Left forelimb (tissue), 1 donor: ENCODE data around the gene MTOR.

Source experiments
- DNase-seq: peaks from one replicate; pipeline ENCODE4 v3.0.0-alpha.2; 2018; ENCODE audit warnings: low spot score

MTOR gene

DNA sequence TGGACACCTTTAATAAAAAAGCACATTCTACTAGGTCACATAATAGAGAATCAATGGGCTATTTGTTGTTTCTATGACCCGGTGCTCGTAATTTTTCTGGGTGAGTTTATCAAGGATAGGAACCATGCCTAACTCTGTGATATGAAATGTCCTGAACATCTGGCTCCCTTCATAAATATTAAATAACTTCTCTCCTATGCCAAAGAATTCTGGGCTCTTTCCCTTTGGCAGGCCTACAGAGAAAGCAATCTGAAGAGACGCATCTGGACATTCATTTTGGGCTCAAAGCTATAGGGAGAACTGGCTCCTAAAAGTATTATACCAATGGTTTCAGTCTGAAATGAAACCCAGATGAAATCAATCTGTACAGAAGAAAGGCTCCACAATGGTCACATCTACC lies 112.0 kb downstream of the MTOR start:
- DNase-seq: no peak

DNA sequence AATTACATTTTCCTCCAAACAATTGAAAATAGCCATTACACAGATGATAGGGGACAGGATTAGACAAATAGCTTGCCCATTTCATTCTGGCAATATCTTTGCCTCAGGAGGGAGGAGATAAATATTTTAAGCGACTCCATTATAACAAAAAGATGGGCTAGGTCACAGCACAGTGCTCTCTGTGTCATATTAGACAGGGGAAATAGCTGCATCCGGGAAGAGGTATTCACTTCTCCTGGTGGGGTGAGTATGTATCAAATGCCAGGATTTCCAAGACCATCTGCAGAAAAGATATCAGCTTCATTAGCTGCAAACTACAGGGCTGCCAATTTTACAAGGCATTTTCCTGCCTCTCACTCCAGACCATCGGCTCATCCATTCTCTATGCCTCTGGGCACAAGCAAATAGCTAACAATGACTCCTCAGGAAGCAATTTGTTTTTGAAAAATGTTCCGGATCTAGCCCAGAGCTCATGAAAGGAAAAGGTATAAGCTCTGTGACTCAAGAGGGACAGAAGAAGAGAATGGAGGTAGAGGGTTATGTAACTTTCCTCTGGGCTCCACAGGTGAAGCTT lies 115.1 kb downstream of the MTOR start:
- DNase-seq: no peak

DNA sequence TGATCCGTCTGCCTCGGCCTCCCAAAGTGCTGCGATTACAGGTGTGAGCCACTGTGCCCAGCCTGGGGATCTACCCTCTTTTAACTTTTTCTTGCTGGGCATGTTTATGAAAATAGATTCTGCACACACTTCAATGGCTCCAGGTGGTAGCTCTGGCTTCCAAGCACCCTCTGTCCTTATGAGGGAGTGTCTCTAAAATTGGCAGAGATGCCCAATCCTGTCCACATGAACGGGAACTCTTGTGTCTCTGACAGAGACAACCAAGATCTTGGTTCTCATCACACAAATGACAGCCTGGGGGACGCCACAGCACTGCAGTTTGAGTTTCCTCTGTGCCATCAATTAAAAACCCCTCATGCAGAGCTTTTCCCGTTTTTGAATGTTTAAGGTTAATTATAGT lies 116.6 kb downstream of the MTOR start:
- no peak for DNase-seq

DNA sequence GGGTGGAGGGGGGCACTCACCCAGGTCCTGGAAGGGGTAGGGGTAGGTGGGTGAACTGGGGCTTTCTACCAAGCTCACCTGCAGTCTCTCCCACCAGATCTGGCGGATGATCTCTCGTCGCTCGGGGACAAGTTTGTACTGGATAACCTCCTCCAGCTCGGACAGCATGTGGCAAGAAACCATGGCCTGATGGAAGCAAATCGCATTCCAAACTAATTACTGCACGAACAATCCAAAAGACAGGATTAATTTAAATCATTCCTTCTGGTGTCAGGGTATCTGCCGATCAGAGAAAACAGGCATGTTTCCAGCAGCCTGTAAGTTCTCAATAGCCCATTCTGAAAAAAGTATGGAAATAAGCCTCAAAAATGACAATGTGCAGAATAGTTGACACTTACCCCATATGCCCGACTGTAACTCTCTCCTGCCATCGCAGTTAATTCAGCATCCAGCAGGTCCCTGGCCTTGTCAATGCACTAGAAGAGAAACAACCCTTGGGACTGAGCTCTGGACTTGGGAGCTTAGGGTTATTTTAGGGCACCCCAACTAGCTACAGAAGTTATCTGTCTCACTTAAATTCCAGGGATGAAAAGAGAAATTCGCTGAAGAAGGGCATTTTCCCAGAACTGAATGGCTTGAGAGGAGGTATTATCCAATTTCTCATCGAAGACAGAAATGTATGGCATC lies 117.6 kb downstream of the MTOR start:
- DNase-seq: no peak

GRCh38 chr1:11143907-11144306 lies 118.4 kb downstream of the MTOR start:
- DNase-seq: no peak

DNA sequence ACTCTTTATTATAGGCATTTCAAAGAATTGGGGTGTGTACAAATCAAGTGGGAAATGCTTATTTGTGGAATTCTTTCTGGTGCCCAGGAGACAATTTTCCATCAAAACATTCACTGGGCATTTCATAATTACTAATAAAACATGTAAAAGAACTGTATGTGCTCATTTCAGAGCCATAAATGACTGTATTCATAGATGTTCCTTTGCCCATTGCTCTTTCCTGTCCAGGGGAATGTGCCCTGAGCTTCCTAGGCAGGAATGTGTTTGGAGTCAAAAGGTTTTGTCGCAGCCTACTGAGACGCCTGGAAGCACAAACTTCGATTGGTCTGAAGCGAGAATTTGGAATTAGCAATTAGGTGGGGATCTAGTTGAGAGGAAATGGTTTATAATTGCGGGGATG lies 119.0 kb downstream of the MTOR start:
- no peak for DNase-seq

DNA sequence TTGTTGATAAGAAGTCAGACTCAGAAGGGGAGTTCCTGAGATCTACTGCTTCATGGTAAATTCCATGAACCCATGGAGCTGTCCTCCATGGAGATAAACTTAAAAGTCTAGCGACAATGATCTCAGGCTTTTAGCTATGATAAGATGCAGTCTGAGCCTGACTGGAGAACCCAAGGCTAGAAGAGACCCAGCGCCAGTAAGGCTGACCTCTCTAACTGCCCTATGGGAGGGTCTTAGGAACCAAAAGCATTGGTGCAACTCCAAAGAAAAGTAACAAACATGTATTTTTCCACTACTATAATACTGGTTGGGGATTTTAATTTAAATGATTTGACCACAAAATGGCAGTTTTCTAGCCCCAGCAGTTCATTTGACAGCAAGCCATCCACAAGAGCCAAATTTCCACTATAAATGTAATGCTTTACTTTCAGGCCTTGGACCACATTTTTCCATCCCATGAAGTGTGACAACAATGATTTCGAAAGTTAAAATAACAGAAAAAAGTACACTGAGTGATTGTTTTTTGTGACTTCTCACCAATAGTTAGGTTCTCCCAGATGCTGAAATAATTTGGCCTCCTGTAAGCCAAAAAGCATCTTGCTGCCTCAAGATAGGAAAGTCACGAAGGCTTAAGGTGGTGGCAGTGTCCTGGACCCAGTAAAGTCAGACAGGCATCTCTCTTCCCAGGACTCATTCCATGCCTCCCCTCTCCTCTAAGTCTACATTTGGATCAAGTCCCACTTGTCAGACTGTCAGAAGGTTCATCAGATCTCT lies 119.5 kb downstream of the MTOR start:
- DNase-seq: no peak

DNA sequence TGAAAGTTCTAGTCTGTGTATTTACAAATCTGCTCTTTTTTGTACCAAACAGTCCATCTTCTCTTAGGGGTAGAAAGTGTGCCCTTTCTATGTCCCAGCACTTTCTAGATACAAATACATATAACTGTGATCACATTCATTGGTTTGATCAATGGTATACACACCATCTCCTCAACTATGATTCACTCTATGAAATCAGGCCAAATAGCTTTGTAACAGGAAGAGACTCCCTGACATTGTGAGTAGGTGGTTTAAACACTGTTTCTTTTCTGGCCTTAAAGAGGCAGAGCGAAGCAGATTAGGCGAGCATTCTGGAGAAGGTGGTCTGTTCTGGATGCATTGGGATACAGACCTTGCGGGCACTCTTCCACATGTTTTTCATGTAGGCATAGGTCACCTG lies 123.4 kb downstream of the MTOR start:
- no peak for DNase-seq

- no peak for DNase-seq
Measured at GRCh38 chr1:11138029-11138428, 124.3 kb downstream of the MTOR start.

DNA sequence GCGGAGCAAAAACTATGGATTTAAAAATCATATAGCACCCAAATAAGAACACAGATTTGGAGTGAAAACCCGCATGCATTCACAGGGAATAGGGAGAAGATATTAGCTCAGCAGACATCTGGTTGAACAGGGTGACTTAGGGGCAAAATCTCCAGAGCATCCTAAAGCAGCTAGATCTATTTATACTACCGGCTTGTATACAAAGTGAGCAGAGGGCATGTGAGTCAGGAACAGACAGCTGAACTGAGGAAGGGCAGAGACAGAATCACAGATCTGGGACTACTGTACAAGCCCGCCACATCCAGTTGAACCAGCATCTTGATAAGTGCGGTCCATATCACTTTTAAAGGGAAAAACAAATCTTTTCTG lies 127.5 kb downstream of the MTOR start:
- no peak for DNase-seq

DNA sequence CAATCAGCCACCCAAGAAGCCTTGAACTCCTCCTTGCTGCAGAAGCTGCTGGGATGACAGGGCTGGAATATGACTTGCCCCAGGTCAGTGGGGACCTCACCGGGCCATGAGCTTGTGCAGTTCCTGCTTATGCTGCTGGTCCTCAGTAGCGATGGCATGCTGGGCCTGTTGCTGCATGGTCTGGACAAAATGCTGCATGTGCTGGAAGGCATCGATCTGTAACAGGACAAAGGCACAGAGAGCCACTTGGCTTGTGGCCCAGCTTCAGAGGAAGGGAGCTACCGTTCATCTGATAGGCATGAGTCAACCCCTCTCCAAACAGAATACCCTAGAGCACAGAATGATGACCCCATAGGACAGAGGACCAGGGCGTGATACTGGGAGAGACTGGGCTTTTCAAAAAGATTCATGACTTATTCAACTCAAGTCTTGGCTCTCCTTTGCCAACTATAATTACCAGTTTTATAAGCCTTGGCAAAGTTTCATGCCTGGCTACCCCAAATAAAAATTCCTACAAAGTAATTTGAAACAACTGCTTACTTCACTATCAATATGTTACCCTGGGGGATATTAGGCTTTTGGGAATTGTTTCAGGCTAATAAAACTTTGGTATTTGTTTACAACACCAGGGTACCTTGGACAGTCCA lies 128.0 kb downstream of the MTOR start:
- no peak for DNase-seq

GRCh38 chr1:11132563-11133293 lies 129.6 kb downstream of the MTOR start:
- no peak for DNase-seq

DNA sequence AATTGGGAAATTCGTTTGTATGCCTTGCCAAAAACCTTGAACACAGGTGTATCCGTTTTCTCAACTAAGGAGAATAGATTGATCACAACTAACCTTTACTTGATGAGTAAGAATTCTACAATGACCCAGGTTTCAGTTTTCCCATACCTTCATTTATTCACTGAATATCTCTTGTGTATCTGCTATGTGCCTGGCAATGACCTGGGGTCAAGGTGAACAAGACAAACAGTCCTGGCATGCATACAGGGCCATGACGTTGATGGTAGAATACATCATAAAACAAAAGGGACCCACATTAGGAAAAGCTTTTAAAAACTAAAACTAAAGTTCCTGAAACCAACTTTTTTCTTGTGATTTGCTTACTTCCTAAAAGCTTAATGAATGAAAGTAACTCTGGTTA lies 130.5 kb downstream of the MTOR start:
- no peak for DNase-seq

DNA sequence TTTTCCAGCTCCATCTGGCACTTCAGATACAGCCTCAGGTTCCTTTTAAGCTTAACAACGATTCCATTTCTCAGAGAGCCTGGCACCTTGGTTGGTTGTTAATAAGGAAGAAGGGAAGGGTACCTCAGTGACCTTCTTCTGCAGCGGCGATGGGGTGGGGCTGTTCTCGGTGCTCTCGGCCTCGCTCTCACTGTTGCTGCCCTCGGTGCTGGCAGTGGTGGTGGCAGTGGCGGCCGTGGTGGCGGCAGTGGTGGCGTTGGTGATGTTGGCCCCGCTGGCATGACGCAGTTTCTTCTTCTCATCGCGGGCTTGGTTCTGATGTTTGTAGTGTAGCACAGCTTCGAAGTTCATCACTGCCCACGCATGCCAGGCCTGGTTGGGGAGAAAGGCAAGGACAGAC lies 131.9 kb downstream of the MTOR start:
- no peak for DNase-seq

- no peak for DNase-seq
Measured at GRCh38 chr1:11129649-11130390, 132.5 kb downstream of the MTOR start.

DNA sequence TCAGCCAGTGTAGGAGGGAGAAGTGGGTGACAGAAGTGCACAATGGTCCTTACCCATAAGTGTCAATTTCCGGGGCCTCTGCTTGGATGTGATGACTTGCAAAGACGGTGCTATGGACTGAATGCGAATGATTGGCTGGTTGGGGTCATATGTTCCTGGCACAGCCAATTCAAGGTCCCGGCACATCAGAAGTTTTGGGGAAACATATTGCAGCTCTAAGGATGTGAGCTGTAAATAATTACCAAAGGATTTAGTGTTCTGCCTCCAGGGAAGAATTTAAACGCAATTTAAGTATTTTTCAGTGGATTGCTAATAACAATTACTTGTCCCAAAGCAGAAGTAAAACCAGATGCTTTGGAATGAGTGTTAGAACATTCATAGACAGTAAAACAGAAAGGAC lies 135.8 kb downstream of the MTOR start:
- no peak for DNase-seq

GRCh38 chr1:11125931-11126330 lies 136.4 kb downstream of the MTOR start:
- no peak for DNase-seq

GRCh38 chr1:11124965-11125364 lies 137.4 kb downstream of the MTOR start:
- no peak for DNase-seq

DNA sequence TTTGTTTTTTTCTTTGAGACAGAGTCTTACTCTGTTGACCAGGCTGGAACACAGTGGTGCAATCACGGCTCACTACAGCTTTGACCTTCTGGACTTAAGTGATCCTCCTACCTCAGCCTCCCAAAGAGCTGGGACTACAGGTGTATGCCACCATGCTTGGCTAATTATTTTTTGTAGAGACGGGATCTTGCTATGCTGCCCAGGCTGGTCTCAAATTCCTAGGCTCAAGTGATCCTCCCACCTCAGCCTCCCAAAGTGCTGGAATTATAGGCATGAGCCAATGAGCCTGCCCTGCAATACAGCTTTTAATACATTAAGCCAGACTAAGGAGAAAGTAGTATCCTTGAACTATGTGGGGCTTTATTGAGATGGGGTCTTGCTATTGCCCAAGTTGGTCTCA lies 146.0 kb downstream of the MTOR start:
- no peak for DNase-seq

DNA sequence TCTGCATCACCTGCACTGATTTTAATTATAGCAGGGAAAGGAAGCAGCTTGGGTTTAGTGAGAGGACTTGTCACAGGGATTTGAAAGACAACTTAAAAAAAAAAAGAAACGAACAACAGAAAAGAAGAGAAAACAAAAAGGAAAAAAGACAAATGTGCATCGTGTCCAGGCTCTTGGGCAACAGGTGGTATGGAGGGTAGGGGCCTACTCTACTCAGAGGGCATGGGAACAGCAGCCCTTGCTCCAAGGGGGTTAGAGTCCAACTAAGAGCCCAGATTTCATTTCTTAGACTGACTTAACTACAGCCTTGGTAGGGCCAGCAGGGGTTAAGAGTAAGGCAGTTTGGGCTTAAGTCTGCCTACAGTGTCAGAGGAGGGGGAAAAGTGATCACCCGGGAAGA lies 147.4 kb downstream of the MTOR start:
- no peak for DNase-seq

- no peak for DNase-seq
Measured at GRCh38 chr1:11109047-11109760, 153.1 kb downstream of the MTOR start.
